Kidney (tissue), 14 donors: ENCODE data around the gene SMIM5. TPM values are rescaled to one million over a fixed set of nuclear protein-coding genes. Genes with fewer than 3 reads are reported as not detected.

ENCODE experiments used
- DNase-seq, 5 donors: peaks; one replicate each; pipeline ENCODE4 v3.0.0-alpha.2; 2013 to 2020
- FAIRE-seq: peaks from 2 replicates; lab custom pipeline; 2012; peaks lifted over from hg19 to GRCh38; lab: Jason Lieb, UNC
- H3K27ac ChIP-seq, 2 donors: one replicate each; pipeline ENCODE4 v1.7.0; 2013; ENCODE audit warnings: low read depth in 2 of 2, low read length in 2 of 2, inconsistent platforms in 1 of 2
- H3K27me3 ChIP-seq: one replicate; pipeline ENCODE4 v1.7.1; 2013; ENCODE audit warnings: low read length, inconsistent platforms; ENCODE audit not compliant: control insufficient read depth, insufficient read depth
- H3K36me3 ChIP-seq, 3 donors: one replicate each; pipeline versions ENCODE4 v1.7.0 to v1.7.1; 2013; ENCODE audit warnings: low read length in 3 of 3, control low read depth in 1 of 3, inconsistent platforms in 1 of 3; ENCODE audit not compliant: insufficient read depth in 3 of 3, control insufficient read depth in 2 of 3
- H3K4me1 ChIP-seq, 3 donors: one replicate each; pipeline versions ENCODE4 v1.7.0 to v1.7.1; 2013; ENCODE audit warnings: low read length in 3 of 3, inconsistent platforms in 1 of 3, low read depth in 1 of 3; ENCODE audit not compliant: control insufficient read depth in 2 of 3, insufficient read depth in 2 of 3
- H3K4me3 ChIP-seq, 3 donors: one replicate each; pipeline versions ENCODE4 v1.7.0 to v1.8.1; 2013; ENCODE audit warnings: low read length in 3 of 3, control low read depth in 1 of 3, inconsistent platforms in 1 of 3
- H3K9ac ChIP-seq, 3 donors: one replicate each; pipeline versions ENCODE4 v1.7.0 to v1.7.1; 2013; ENCODE audit warnings: low read length in 3 of 3, control low read depth in 1 of 3, inconsistent platforms in 1 of 3
- H3K9me3 ChIP-seq, 3 donors: one replicate each; pipeline versions ENCODE4 v1.7.0 to v1.7.1; 2013; ENCODE audit warnings: low read length in 3 of 3, control low read depth in 1 of 3, inconsistent platforms in 1 of 3; ENCODE audit not compliant: control insufficient read depth in 2 of 3, insufficient read depth in 1 of 3
- CTCF ChIP-seq: IDR thresholded peaks from 3 replicates; pipeline ENCODE4 v1.5.1; 2012; ENCODE audit warnings: mild to moderate bottlenecking, moderate library complexity, borderline replicate concordance; ENCODE audit not compliant: insufficient read depth; ENCODE audit errors: extremely low read depth
- intact Hi-C: fragments of 100-400 bp; cut with DNase I; formaldehyde crosslinking; loops from one replicate; pipeline ENCODE4 v1.11.1; 2022
- polyA plus RNA-seq: library from polyadenylated mRNA; stranded (reverse); fragments of 350-450 nt; fragmentation: Illumina TruSeq; extraction: RNeasy Lipid Tissue Mini Kit (QIAGEN cat#74804); gene quantifications from one replicate; pipeline ENCODE4 v1.2.3, GENCODE V29; 2014; ENCODE audit warnings: low read depth, low replicate concordance; ENCODE audit not compliant: insufficient read depth
- total RNA-seq: library from RNA; stranded (reverse); fragmentation: NEBNext Ultra II Directional; extraction: Animal tissue kit (Norgen Biotek cat#: 25700); gene quantifications from one replicate; pipeline ENCODE4 v1.2.1, GENCODE V29; 2021
- donor health status: control.
- donor health status: control.
- donor health status: control.
- donor health status: control.
- donor health status: control.
- donor health status: DM: yes; HTN: yes; CAD: no.
- donor health status: Normal renal cell carcinoma (clear cell type).

Gene SMIM5
- total and polyA plus RNA-seq, 2 donors from 2014 or later, result 8.0 to 63.0 TPM

- H3K9ac ChIP-seq, result peak overlapping the region in 2 of 3 donors; percentile 9 to 78
- peak overlapping the region; percentile 88 to 92 for H3K27ac ChIP-seq
- H3K36me3 ChIP-seq, result peaks cover 0 to 2% (median 0%) of the 10 kb centered on the region in 3 donors
- DNase-seq (peak in 2 of 5 donors; percentile 34 to 75), FAIRE-seq (no peak)
- no peak for TF ChIP-seq CTCF
- intact Hi-C loops, result no loop called here
- H3K4me3 ChIP-seq, result peak overlapping the region in 2 of 3 donors; percentile 51 to 58
- H3K9me3 ChIP-seq, result no peaks in the 10 kb centered on the region
- no peaks in the 10 kb centered on the region for H3K27me3 ChIP-seq
- H3K4me1 ChIP-seq, result peaks cover 0 to 42% (median 21%) of the 10 kb centered on the region in 3 donors
Observed at GRCh38 chr17:75635610-75636202, 2.5 kb downstream of the SMIM5 start.

- peaks cover 0 to 2% (median 0%) of the 10 kb centered on the region in 3 donors for H3K36me3 ChIP-seq
- no peaks in the 10 kb centered on the region for H3K9me3 ChIP-seq
- DNase-seq (peak in 2 of 5 donors; percentile 31 to 68), FAIRE-seq (no peak)
- H3K9ac ChIP-seq, result peak overlapping the region in 2 of 3 donors; percentile 26 to 78
- peak overlapping the region; percentile 88 to 92 for H3K27ac ChIP-seq
- peaks cover 0 to 50% (median 30%) of the 10 kb centered on the region in 3 donors for H3K4me1 ChIP-seq
- TF ChIP-seq CTCF, result no peak
- intact Hi-C loops, result no loop called here
- H3K4me3 ChIP-seq, result peak overlapping the region in 1 of 3 donors; percentile 58
- no peaks in the 10 kb centered on the region for H3K27me3 ChIP-seq
Observed at GRCh38 chr17:75636381-75637142, 3.3 kb downstream of the SMIM5 start.

- Histone ChIP-seq H3K4me3 (peak overlapping the region in 1 of 3 donors; percentile 8), H3K9ac (peak overlapping the region in 2 of 3 donors; percentile 13 to 78), H3K36me3 (peaks cover 0 to under 1% (median 0%) of the 10 kb centered on the region in 3 donors), H3K4me1 (peaks cover 0 to 56% (median 35%) of the 10 kb centered on the region in 3 donors), H3K27me3 (no peaks in the 10 kb centered on the region), H3K27ac (peak overlapping the region; percentile 88 to 92), H3K9me3 (no peaks in the 10 kb centered on the region)
- no peak for TF ChIP-seq CTCF
- DNase-seq, result peak in 1 of 5 donors; percentile 86
- intact Hi-C loops, result no loop called here
- FAIRE-seq, result no peak
Observed at GRCh38 chr17:75637143-75637538, 3.9 kb downstream of the SMIM5 start.
